GM12878 (cell line): Measurements from ENCODE around the gene PCDHGB2. TPM values are rescaled to one million over a fixed set of nuclear protein-coding genes. Genes with fewer than 3 reads are reported as not detected.

Source experiments
- ATAC-seq: fragments of 200-7000 bp; cut with Tn5 transposase; 3 replicates; pipeline ENCODE4 v1.9.1; 2020; ENCODE audit warnings: mild to moderate bottlenecking, moderate library complexity
- BruUV-seq: library from RNA; stranded (reverse); fragments of 400-500 nt; replicated peaks from 2 replicates; lab custom pipeline; 2021; lab: Mats Ljungman, UMichigan
- CTCF ChIA-PET: fragments of 300-600 bp; sonication (Branson Sonifier 250); formaldehyde crosslinking; extraction: SDS; loops from one replicate; lab custom pipeline; 2021; ENCODE audit warnings: inconsistent platforms; lab: Yijun Ruan, JAX
- POLR2A ChIA-PET: fragments of 350-600 bp; formaldehyde crosslinking; extraction: SDS; loops from one replicate; lab custom pipeline; 2021; ENCODE audit warnings: inconsistent platforms; lab: Charles Lee
- RAD21 ChIA-PET: fragments of 300-600 bp; sonication (Branson Sonifier 250); formaldehyde crosslinking; loops from one replicate; lab custom pipeline; 2023; ENCODE audit warnings: antibody characterized with exemption; ENCODE audit not compliant: unreplicated experiment; lab: Charles Lee
- SMC1A ChIA-PET: fragments of 300-600 bp; sonication (Branson Sonifier 250); formaldehyde crosslinking; loops from one replicate; lab custom pipeline; 2023; ENCODE audit not compliant: unreplicated experiment, uncharacterized antibody; lab: Charles Lee
- DNase-seq: peaks from one replicate; pipeline ENCODE4 v3.0.0-alpha.2; 2011; ENCODE audit warnings: low read depth, low spot score
- FAIRE-seq: peaks from 3 replicates; lab custom pipeline; 2011; peaks lifted over from hg19 to GRCh38; lab: Jason Lieb, UNC
- H2AFZ ChIP-seq: 2 replicates; pipeline ENCODE4 v1.6.0; 2011; ENCODE audit warnings: low read depth, low read length, control low read depth; ENCODE audit not compliant: control insufficient read depth
- H3K27ac ChIP-seq: 2 replicates; pipeline ENCODE4 v1.5.1; 2011; ENCODE audit warnings: control low read depth; ENCODE audit not compliant: control insufficient read depth, insufficient read depth
- H3K27me3 ChIP-seq, 2 experiments: replicated peaks in 1 of 2; 2 replicates each; pipeline versions ENCODE4 v1.6.0 to v1.6.1; 2011; ENCODE audit warnings: low read length in 1 of 2; ENCODE audit not compliant: control insufficient read depth in 2 of 2, insufficient read depth in 2 of 2
- H3K36me3 ChIP-seq, 2 experiments: 2 replicates each; pipeline ENCODE4 v1.5.1; 2011; ENCODE audit warnings: low read length in 1 of 2; ENCODE audit not compliant: control insufficient read depth in 2 of 2, insufficient read depth in 2 of 2
- H3K4me1 ChIP-seq: 2 replicates; pipeline ENCODE4 v1.6.1; 2011; ENCODE audit warnings: mild to moderate bottlenecking, low read length, moderate library complexity, mixed read lengths; ENCODE audit not compliant: control insufficient read depth, insufficient read depth
- H3K4me2 ChIP-seq: 2 replicates; pipeline ENCODE4 v1.6.0; 2011; ENCODE audit warnings: control low read depth; ENCODE audit not compliant: control insufficient read depth, insufficient read depth
- H3K4me3 ChIP-seq: fragments of 200-600 bp; sonication (generic); 2 replicates; pipeline ENCODE4 v1.5.1; 2016
- H3K79me2 ChIP-seq: 2 replicates; pipeline ENCODE4 v1.6.0; 2011; ENCODE audit warnings: low read length; ENCODE audit not compliant: control insufficient read depth, insufficient read depth
- H3K9ac ChIP-seq: 2 replicates; pipeline ENCODE4 v1.8.0; 2011; ENCODE audit warnings: low read length, control low read depth, mixed read lengths; ENCODE audit not compliant: control insufficient read depth, insufficient read depth
- H3K9me3 ChIP-seq: replicated peaks from 3 replicates; pipeline ENCODE4 v1.5.1; 2011; ENCODE audit warnings: mild to moderate bottlenecking, low read length; ENCODE audit not compliant: control insufficient read depth, insufficient read depth
- H4K20me1 ChIP-seq: 2 replicates; pipeline ENCODE4 v1.6.0; 2011; ENCODE audit not compliant: control insufficient read depth, insufficient read depth
- BRCA1 ChIP-seq: IDR thresholded peaks from 2 replicates; pipeline ENCODE4 v1.6.1; 2011; ENCODE audit warnings: low read depth, low read length, improper control_type of control experiment
- GABPA ChIP-seq: IDR thresholded peaks from 2 replicates; pipeline ENCODE4 v1.6.1; 2014; ENCODE audit warnings: antibody characterized with exemption, low read depth, mild to moderate bottlenecking, inconsistent platforms
- GATAD2B ChIP-seq: fragments of 450-650 bp; conservative IDR thresholded peaks from 2 replicates; pipeline ENCODE4 v1.6.1; 2017; ENCODE audit warnings: low read depth, mild to moderate bottlenecking, moderate library complexity
- NR2C1 ChIP-seq: fragments of 450-650 bp; IDR thresholded peaks from 2 replicates; pipeline ENCODE4 v1.6.1; 2017; ENCODE audit warnings: antibody characterized with exemption, mild to moderate bottlenecking, moderate library complexity
- STAT1 ChIP-seq: fragments of 450-650 bp; conservative IDR thresholded peaks from 2 replicates; pipeline ENCODE4 v1.6.1; 2014; ENCODE audit warnings: antibody characterized with exemption, mild to moderate bottlenecking
- WGBS: methylation state at CpG from one replicate; pipeline ENCODE4 v1.1.6; 2016; ENCODE audit warnings: low lambda C conversion rate; ENCODE audit not compliant: insufficient replicate concordance, insufficient coverage; ENCODE audit errors: missing lambda C conversion rate; 5-methylcytosine and 5-hydroxymethylcytosine counted together
- in situ Hi-C: fragments of 300-500 bp; cut with MboI; formaldehyde crosslinking; loops from 9 replicates; pipeline ENCODE4 v1.14.3; 2018; ENCODE audit warnings: mixed read lengths
- intact Hi-C: fragments of 100-400 bp; cut with micrococcal nuclease; formaldehyde crosslinking; loops from one replicate; pipeline ENCODE4 v1.14.2; 2022; ENCODE audit not compliant: unreplicated experiment
- polyA plus RNA-seq, 11 experiments: library from polyadenylated mRNA; depleted of rRNA in 4 of 11; unstranded in 6 of 11; stranded (reverse) in 5 of 11; fragments of >200 nt; fragmentation: Nextera tagmentation in 4 of 11; fragmentation: Illumina TruSeq in 1 of 11; extraction: Ambion mirVana in 4 of 11; extraction: Trizol in 1 of 11; gene quantifications; 1 replicate in 1 of 11; 2 replicates in 10 of 11; pipeline versions ENCODE4 v1.2.1 to v1.2.3, GENCODE V29; 2011 to 2016; ENCODE audit warnings: inconsistent platforms in 2 of 11, missing spikeins in 2 of 11, low read depth in 1 of 11
- total RNA-seq, 4 experiments: library from RNA; depleted of rRNA in 3 of 4; stranded (reverse); fragments of >200 nt in 3 of 4; fragmentation: Illumina TruSeq in 1 of 4; extraction: Trizol in 1 of 4; gene quantifications; 2 replicates each; pipeline versions ENCODE4 v1.2.1 to v1.2.3, GENCODE V29; 2013 to 2021
- TF ChIP-seq, protein P1 (sequence below): IDR thresholded peaks from 2 replicates; pipeline ENCODE4 v1.6.1; 2011; ENCODE audit warnings: borderline replicate concordance, low read depth, mild to moderate bottlenecking, moderate library complexity, mixed read lengths, low read length; ENCODE audit not compliant: insufficient read depth; ENCODE audit errors: extremely low read length

The PCDHGB2 gene
- total and polyA plus RNA-seq, 10 of the 15 experiments (the other 5 are each of a cell fraction or from before 2014, with no cell fraction given): 0.06 to 0.38 (median 0.19) TPM; not detected in 2

GRCh38 chr5:141409598-141410306, 50.0 kb downstream of the PCDHGB2 start:
- DNase-seq (no peak), FAIRE-seq (no peak), ATAC-seq (no peak)
- peaks cover 0 to 1% of the 10 kb centered on the region in 2 experiments; a peak in 1 of 4 replicates for H3K27me3 ChIP-seq
- no peaks in the 10 kb centered on the region for H3K36me3 ChIP-seq
- RAD21 ChIA-PET: interaction anchor here (1.1 kb wide), 1 partner anchor 154 kb away, joined by 3 read pairs; no protein-coding TSS in a partner anchor
- no peak for TF ChIP-seq GATAD2B
- no peak for TF ChIP-seq GABPA
- TF ChIP-seq, protein P1, sequence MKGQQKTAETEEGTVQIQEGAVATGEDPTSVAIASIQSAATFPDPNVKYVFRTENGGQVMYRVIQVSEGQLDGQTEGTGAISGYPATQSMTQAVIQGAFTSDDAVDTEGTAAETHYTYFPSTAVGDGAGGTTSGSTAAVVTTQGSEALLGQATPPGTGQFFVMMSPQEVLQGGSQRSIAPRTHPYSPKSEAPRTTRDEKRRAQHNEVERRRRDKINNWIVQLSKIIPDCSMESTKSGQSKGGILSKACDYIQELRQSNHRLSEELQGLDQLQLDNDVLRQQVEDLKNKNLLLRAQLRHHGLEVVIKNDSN: no peak
- TF ChIP-seq BRCA1: no peak
- TF ChIP-seq NR2C1: no peak
- no peak for TF ChIP-seq STAT1
- POLR2A ChIA-PET: interaction anchor here (0.7 kb wide), 1 partner anchor 1085 kb away, joined by 8 read pairs; no protein-coding TSS in a partner anchor
- SMC1A ChIA-PET: no interaction called here
- no peak overlapping the region for H3K4me2 ChIP-seq
- no TSS peak for BruUV-seq
- intact Hi-C loops (no loop called here), in situ Hi-C loops (no loop called here)
- H3K4me3 ChIP-seq: no peak overlapping the region
- H3K79me2 ChIP-seq: no peaks in the 10 kb centered on the region
- peaks cover 13% of the 10 kb centered on the region; the same call in 2 of the 3 replicates for H3K9me3 ChIP-seq
- no peaks in the 10 kb centered on the region; the same call in 1 of the 2 replicates for H3K4me1 ChIP-seq
- no peaks in the 10 kb centered on the region for H4K20me1 ChIP-seq
- 88% methylated on average over 63 of the region's 64 CpGs for WGBS
- no peak overlapping the region for H3K27ac ChIP-seq
- CTCF ChIA-PET: interaction anchor here (0.7 to 1.0 kb wide), 4 partner anchors 11 to 394 kb away, joined by 3 to 4 read pairs (median 4); partner anchors contain the start of gene PCDHGA11
- no peak overlapping the region for H3K9ac ChIP-seq
- no peak overlapping the region for H2AFZ ChIP-seq
